Measurements from ENCODE around the gene ZNF175. TPM values are rescaled to one million over a fixed set of nuclear protein-coding genes. Genes with fewer than 3 reads are reported as not detected.

ZNF175 gene
- total and polyA plus RNA-seq, 9 of the 15 experiments (the other 6 are each of a cell fraction or from before 2014, with no cell fraction given) = 3.7 to 37.9 (median 14.0) TPM

DNA sequence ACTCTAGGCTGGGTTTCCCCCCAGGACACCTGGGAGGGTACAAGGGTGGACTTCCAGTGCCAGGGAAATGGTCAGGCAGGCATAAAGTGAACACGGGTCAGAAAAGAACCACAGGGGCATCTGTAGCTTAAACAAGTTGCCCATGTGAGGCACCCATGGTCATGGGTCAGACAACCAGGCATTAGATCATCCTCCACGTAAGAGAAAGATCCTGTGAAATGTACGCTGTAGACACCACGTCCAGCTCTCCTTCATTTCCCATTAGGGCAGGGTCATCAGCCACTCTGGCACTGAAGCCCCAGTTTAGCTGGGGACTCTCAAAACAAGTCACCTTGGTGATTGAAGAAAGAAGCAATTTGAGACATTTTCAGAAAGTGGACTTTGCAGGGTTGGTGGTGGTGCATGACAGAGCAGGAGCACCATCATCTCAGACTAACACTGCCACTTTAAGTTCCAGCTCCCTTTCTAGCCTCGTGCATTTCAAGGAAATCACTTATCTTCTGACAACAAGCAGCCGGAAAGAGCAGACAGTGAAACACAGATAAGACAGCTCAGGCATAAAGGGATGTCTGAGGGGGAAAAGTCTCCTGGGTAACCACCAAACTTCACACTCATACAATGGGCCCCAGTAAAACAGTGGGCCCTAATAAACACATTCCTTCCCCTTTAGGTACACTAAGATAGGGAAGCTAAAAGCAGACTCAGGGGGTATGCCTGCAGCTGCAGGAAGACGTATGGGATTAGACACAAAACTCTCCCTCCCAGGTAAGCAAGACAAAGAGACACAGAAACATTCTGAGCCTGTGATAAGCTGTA is 23.5 kb upstream of the ZNF175 start (continued):
- TF ChIP-seq XRCC4 (IDR thresholded peaks at IDR 0.05; ENCODE audit: extremely low read depth, insufficient read depth, insufficient read length) (no peak), CEBPG (CRISPR knock-in tag; IDR thresholded peaks at IDR 0.05) (0 out of 2 replicates have a peak, but pooled peaks have one; percentile 8), CEBPG (tag; conservative IDR thresholded peaks at IDR 0.05 in 1 of 2, IDR thresholded peaks at IDR 0.05 in 1 of 2) (no peak), ZFP1 (CRISPR knock-in tag; IDR thresholded peaks at IDR 0.05) (no peak), CREBBP (IDR thresholded peaks at IDR 0.05; ENCODE audit: low read depth, low read length) (no peak), SETDB1 (IDR thresholded peaks at IDR 0.05; ENCODE audit: low read length) (no peak), CBFA2T3 (IDR thresholded peaks at IDR 0.05) (peak; percentile 99), ZBTB43 (CRISPR knock-in tag; IDR thresholded peaks at IDR 0.05) (no peak), BACH1 (tag; IDR thresholded peaks at IDR 0.05) (no peak; the same call in none of the 2 replicates), PHF21A (IDR thresholded peaks at IDR 0.05; ENCODE audit: borderline replicate concordance, low read depth) (no peak), RFX1 (IDR thresholded peaks at IDR 0.05) (peak; percentile 82), SP2 (IDR thresholded peaks at IDR 0.05; ENCODE audit: extremely low read depth, low read depth, low read length, poor library complexity, severe bottlenecking) (no peak), TFE3 (CRISPR knock-in tag; IDR thresholded peaks at IDR 0.05) (no peak), ZNF280B (CRISPR knock-in tag; IDR thresholded peaks at IDR 0.05) (no peak), DIDO1 (tag; IDR thresholded peaks at IDR 0.05; ENCODE audit: low read depth) (no peak), FOXP1 (CRISPR knock-in tag; IDR thresholded peaks at IDR 0.05) (peak; percentile 88), LEF1 (IDR thresholded peaks at IDR 0.05) (peak; percentile 98), PCBP1 (IDR thresholded peaks at IDR 0.05; ENCODE audit: low read depth, low read length, poor library complexity, severe bottlenecking) (no peak), RBM17 (IDR thresholded peaks at IDR 0.05; ENCODE audit: borderline replicate concordance, low read depth, low read length) (no peak), NFATC3 (IDR thresholded peaks at IDR 0.05) (no peak)
- TF ChIP-seq, protein P1, sequence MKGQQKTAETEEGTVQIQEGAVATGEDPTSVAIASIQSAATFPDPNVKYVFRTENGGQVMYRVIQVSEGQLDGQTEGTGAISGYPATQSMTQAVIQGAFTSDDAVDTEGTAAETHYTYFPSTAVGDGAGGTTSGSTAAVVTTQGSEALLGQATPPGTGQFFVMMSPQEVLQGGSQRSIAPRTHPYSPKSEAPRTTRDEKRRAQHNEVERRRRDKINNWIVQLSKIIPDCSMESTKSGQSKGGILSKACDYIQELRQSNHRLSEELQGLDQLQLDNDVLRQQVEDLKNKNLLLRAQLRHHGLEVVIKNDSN (CRISPR knock-in tag; IDR thresholded peaks at IDR 0.05) = no peak
- TF ChIP-seq, protein P2, sequence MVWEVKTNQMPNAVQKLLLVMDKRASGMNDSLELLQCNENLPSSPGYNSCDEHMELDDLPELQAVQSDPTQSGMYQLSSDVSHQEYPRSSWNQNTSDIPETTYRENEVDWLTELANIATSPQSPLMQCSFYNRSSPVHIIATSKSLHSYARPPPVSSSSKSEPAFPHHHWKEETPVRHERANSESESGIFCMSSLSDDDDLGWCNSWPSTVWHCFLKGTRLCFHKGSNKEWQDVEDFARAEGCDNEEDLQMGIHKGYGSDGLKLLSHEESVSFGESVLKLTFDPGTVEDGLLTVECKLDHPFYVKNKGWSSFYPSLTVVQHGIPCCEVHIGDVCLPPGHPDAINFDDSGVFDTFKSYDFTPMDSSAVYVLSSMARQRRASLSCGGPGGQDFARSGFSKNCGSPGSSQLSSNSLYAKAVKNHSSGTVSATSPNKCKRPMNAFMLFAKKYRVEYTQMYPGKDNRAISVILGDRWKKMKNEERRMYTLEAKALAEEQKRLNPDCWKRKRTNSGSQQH (CRISPR knock-in tag; IDR thresholded peaks at IDR 0.05) = no peak

Measured in K562 (cell line).